ENCODE results near the gene ZFP36L2.

The ZFP36L2 gene

DNA sequence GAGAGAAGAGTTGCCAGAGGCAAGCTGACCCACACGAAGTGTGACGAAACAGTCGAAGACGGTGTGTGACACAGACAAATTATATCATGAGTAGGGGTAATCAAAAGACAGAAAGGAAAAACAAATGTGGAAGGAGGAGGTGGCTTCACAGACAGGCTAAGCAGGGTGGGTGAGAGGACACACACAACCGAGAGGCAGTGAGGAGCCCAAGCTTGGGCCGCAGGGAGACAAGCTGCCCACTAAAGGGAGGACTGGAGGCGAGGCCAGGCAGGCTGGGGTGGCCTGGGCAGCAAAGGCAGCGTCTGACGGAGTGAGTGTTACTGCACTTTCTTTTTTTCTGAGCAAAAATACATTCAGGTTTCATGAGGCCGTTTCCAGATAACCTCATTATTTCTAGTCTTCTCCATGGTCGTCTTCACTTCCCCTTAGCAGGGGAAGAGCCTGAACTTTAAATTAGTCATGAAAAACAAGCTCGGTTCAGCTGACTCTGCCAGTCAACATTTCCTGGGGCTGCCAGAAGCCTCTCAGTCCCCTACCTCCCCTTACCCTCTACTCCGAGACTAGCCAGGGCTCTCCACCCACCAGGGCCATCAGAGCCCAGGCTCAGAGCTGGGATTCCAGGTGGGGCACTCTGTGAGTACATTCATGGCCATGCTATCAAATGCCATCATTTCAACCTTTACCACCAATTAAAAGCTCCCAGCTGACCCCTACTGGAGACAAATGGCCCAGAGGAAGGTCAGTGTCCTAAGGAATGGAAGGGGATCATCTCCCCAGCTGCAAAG lies 13.8 kb upstream of the ZFP36L2 start (continued):
- TF ChIP-seq, protein P1, sequence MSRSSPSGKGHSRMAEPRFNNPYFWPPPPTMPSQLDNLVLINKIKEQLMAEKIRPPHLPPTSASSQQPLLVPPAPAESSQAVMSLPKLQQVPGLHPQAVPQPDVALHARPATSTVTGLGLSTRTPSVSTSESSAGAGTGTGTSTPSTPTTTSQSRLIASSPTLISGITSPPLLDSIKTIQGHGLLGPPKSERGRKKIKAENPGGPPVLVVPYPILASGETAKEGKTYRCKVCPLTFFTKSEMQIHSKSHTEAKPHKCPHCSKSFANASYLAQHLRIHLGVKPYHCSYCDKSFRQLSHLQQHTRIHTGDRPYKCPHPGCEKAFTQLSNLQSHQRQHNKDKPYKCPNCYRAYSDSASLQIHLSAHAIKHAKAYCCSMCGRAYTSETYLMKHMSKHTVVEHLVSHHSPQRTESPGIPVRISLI (tag by site-specific recombination; IDR thresholded peaks at IDR 0.05), result no peak
- no peak for TF ChIP-seq ZNF37A (tag by site-specific recombination; IDR thresholded peaks at IDR 0.05)

DNA sequence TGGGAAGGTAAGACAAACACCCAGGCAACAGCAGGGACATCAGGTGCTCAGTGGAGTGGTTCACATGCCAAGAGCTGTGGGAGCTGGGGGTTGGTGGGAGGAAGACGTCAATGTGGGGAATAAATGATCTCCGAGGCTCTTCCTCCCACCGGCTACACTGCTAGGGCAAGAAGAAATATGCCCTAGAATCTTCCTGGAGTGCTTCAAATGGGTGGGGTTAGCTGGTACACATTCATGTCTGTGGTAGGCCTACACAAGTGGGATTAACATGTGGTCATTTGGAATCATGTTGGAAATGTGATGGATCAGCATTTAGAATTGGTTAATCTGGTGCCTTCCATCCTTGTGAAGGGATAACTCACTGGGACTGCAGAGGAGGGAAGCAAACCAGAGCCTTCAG lies 12.4 kb upstream of the ZFP36L2 start:
- CTCF ChIA-PET, result interaction anchor here (1.2 kb wide), 1 partner anchor 9 kb away, joined by 11 read pairs; no protein-coding TSS in a partner anchor
- POLR2A ChIA-PET, result no interaction called here
- Histone ChIP-seq H3K9me3 (ENCODE audit: control insufficient read depth, insufficient read depth, low read depth, low read length) (no peaks in the 10 kb centered on the region), H3K4me3 (ENCODE audit: low read depth, low read length) (no peak overlapping the region), H3K27ac (ENCODE audit: extremely low read depth, low read depth, low read length) (no peak overlapping the region), H3K36me3 (ENCODE audit: control insufficient read depth in 2 of 2, insufficient read depth in 1 of 2, low read length in 2 of 2) (no peaks in the 10 kb centered on the region), H3K4me1 (ENCODE audit: control insufficient read depth, insufficient read depth, low read length) (no peaks in the 10 kb centered on the region)
- TF ChIP-seq EGR2 (tag by site-specific recombination; IDR thresholded peaks at IDR 0.05; ENCODE audit: low read depth) (peak; percentile 60), GFI1B (tag by site-specific recombination; IDR thresholded peaks at IDR 0.05) (no peak)

DNA sequence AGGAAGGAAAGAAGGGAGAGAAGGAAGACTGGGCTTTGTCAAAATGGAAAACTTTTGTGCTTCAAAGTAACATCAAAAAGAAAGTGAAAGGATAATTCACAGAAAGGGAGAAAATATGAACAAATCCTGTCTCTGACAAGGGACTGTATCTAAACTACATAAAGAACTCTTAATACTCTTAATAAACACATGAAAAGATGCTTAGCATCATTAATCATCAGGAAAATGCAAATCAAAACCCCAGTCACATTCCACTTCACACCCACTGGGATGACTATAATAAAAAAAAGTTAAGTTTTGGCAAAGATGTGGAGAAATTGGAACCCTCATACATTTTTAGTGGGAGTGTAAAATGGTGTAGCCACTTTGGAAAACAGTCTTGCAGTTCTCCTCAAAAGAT lies 11.8 kb upstream of the ZFP36L2 start:
- TF ChIP-seq ZNF677 (tag by site-specific recombination; IDR thresholded peaks at IDR 0.05) (no peak), ZNF837 (tag by site-specific recombination; IDR thresholded peaks at IDR 0.05) (no peak), TCF7L2 (IDR thresholded peaks at IDR 0.05; ENCODE audit: borderline replicate concordance, low read depth, low read length) (no peak), GFI1B (tag by site-specific recombination; IDR thresholded peaks at IDR 0.05) (no peak), ZBTB48 (tag by site-specific recombination; IDR thresholded peaks at IDR 0.05) (no peak), ZNF585B (tag by site-specific recombination; IDR thresholded peaks at IDR 0.05) (no peak), ZNF274 (IDR thresholded peaks at IDR 0.05; ENCODE audit: low read length) (no peak), ZNF274 (tag by site-specific recombination; IDR thresholded peaks at IDR 0.05; ENCODE audit: borderline replicate concordance) (no peak), KLF8 (tag by site-specific recombination; IDR thresholded peaks at IDR 0.05) (no peak), SP7 (tag by site-specific recombination; IDR thresholded peaks at IDR 0.05) (no peak), PRDM6 (tag by site-specific recombination; IDR thresholded peaks at IDR 0.05) (no peak), ZNF23 (tag by site-specific recombination; IDR thresholded peaks at IDR 0.05; ENCODE audit: borderline replicate concordance) (no peak), ZNF830 (tag by site-specific recombination; IDR thresholded peaks at IDR 0.05; ENCODE audit: low read depth) (no peak), ZNF548 (tag by site-specific recombination; IDR thresholded peaks at IDR 0.05) (no peak), ZNF510 (tag by site-specific recombination; IDR thresholded peaks at IDR 0.05; ENCODE audit: insufficient replicate concordance) (no peak), ZNF394 (tag by site-specific recombination; IDR thresholded peaks at IDR 0.05; ENCODE audit: borderline replicate concordance) (no peak)
- TF ChIP-seq, protein P2, sequence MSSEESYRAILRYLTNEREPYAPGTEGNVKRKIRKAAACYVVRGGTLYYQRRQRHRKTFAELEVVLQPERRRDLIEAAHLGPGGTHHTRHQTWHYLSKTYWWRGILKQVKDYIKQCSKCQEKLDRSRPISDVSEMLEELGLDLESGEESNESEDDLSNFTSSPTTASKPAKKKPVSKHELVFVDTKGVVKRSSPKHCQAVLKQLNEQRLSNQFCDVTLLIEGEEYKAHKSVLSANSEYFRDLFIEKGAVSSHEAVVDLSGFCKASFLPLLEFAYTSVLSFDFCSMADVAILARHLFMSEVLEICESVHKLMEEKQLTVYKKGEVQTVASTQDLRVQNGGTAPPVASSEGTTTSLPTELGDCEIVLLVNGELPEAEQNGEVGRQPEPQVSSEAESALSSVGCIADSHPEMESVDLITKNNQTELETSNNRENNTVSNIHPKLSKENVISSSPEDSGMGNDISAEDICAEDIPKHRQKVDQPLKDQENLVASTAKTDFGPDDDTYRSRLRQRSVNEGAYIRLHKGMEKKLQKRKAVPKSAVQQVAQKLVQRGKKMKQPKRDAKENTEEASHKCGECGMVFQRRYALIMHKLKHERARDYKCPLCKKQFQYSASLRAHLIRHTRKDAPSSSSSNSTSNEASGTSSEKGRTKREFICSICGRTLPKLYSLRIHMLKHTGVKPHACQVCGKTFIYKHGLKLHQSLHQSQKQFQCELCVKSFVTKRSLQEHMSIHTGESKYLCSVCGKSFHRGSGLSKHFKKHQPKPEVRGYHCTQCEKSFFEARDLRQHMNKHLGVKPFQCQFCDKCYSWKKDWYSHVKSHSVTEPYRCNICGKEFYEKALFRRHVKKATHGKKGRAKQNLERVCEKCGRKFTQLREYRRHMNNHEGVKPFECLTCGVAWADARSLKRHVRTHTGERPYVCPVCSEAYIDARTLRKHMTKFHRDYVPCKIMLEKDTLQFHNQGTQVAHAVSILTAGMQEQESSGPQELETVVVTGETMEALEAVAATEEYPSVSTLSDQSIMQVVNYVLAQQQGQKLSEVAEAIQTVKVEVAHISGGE (tag by site-specific recombination; conservative IDR thresholded peaks at IDR 0.05; ENCODE audit: low read depth), result no peak
- TF ChIP-seq, protein P3, sequence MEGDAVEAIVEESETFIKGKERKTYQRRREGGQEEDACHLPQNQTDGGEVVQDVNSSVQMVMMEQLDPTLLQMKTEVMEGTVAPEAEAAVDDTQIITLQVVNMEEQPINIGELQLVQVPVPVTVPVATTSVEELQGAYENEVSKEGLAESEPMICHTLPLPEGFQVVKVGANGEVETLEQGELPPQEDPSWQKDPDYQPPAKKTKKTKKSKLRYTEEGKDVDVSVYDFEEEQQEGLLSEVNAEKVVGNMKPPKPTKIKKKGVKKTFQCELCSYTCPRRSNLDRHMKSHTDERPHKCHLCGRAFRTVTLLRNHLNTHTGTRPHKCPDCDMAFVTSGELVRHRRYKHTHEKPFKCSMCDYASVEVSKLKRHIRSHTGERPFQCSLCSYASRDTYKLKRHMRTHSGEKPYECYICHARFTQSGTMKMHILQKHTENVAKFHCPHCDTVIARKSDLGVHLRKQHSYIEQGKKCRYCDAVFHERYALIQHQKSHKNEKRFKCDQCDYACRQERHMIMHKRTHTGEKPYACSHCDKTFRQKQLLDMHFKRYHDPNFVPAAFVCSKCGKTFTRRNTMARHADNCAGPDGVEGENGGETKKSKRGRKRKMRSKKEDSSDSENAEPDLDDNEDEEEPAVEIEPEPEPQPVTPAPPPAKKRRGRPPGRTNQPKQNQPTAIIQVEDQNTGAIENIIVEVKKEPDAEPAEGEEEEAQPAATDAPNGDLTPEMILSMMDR (tag by site-specific recombination; IDR thresholded peaks at IDR 0.05), result no peak
- TF ChIP-seq, protein P4, sequence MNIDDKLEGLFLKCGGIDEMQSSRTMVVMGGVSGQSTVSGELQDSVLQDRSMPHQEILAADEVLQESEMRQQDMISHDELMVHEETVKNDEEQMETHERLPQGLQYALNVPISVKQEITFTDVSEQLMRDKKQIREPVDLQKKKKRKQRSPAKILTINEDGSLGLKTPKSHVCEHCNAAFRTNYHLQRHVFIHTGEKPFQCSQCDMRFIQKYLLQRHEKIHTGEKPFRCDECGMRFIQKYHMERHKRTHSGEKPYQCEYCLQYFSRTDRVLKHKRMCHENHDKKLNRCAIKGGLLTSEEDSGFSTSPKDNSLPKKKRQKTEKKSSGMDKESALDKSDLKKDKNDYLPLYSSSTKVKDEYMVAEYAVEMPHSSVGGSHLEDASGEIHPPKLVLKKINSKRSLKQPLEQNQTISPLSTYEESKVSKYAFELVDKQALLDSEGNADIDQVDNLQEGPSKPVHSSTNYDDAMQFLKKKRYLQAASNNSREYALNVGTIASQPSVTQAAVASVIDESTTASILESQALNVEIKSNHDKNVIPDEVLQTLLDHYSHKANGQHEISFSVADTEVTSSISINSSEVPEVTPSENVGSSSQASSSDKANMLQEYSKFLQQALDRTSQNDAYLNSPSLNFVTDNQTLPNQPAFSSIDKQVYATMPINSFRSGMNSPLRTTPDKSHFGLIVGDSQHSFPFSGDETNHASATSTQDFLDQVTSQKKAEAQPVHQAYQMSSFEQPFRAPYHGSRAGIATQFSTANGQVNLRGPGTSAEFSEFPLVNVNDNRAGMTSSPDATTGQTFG (tag by site-specific recombination; IDR thresholded peaks at IDR 0.05; ENCODE audit: borderline replicate concordance), result no peak
- Histone ChIP-seq H3K4me3 (ENCODE audit: low read depth, low read length) (no peak overlapping the region), H3K4me1 (ENCODE audit: control insufficient read depth, insufficient read depth, low read length) (no peaks in the 10 kb centered on the region), H3K9me3 (ENCODE audit: control insufficient read depth, insufficient read depth, low read depth, low read length) (no peaks in the 10 kb centered on the region), H3K27ac (ENCODE audit: extremely low read depth, low read depth, low read length) (no peak overlapping the region), H3K36me3 (ENCODE audit: control insufficient read depth in 2 of 2, insufficient read depth in 1 of 2, low read length in 2 of 2) (no peaks in the 10 kb centered on the region)
- ChIA-PET POLR2A (no interaction called here), CTCF (interaction anchor here (1.2 kb wide), 1 partner anchor 9 kb away, joined by 11 read pairs; no protein-coding TSS in a partner anchor)
